Body of pancreas (tissue), 4 donors: ENCODE results near the gene MAML2.

Experiments used
- CTCF ChIP-seq, 7 experiments: fragments of 450-650 bp in 4 of 7; fragments of 200-600 bp in 3 of 7; sonication (generic) in 3 of 7; IDR thresholded peaks; one replicate each; pipeline ENCODE4 v1.5.1; 2016 to 2019; ENCODE audit warnings: antibody characterized with exemption in 7 of 7
- POLR2A ChIP-seq, 3 donors: fragments of 450-650 bp; IDR thresholded peaks; one replicate each; pipeline ENCODE4 v1.6.1; 2016; ENCODE audit warnings: antibody characterized with exemption in 3 of 3, mild to moderate bottlenecking in 2 of 3

GRCh38 chr11:96167203-96167758 is 175.7 kb downstream of the MAML2 start:
- TF ChIP-seq CTCF (IDR thresholded peaks at IDR 0.05) (no peak), POLR2A (IDR thresholded peaks at IDR 0.05) (no peak)
